Ascending aorta (tissue), 2 donors: ENCODE results near the gene PYHIN1. TPM values are rescaled to one million over a fixed set of nuclear protein-coding genes. Genes with fewer than 3 reads are reported as not detected.
A peak's percentile ranks its signal among the peaks of the same experiment; 100 is the strongest.

ENCODE experiments used
- DNase-seq, 2 donors: peaks; one replicate each; pipeline ENCODE4 v3.0.0-alpha.2; 2019; ENCODE audit warnings: low spot score in 2 of 2
- H3K27ac ChIP-seq, 2 donors: fragments of 200-600 bp; sonication (generic); one replicate each; pipeline ENCODE4 v1.5.1; 2016 to 2017; ENCODE audit warnings: mild to moderate bottlenecking in 1 of 2
- H3K27me3 ChIP-seq: fragments of 200-600 bp; sonication (generic); one replicate; pipeline ENCODE4 v1.5.1; 2017
- H3K36me3 ChIP-seq, 2 donors: fragments of 200-600 bp; sonication (generic); one replicate each; pipeline ENCODE4 v1.5.1; 2016
- H3K4me1 ChIP-seq, 2 donors: fragments of 200-600 bp; sonication (generic); one replicate each; pipeline ENCODE4 v1.5.1; 2016 to 2017; ENCODE audit warnings: mild to moderate bottlenecking in 1 of 2
- H3K4me3 ChIP-seq, 2 donors: fragments of 200-600 bp; sonication (generic); one replicate each; pipeline ENCODE4 v1.5.1; 2016 to 2017; ENCODE audit warnings: mild to moderate bottlenecking in 1 of 2
- H3K9me3 ChIP-seq, 2 donors: fragments of 200-600 bp; sonication (generic); one replicate each; pipeline ENCODE4 v1.5.1; 2016
- intact Hi-C: fragments of 100-400 bp; cut with DNase I; formaldehyde crosslinking; loops from one replicate; pipeline ENCODE4 v1.15.1; 2023
- total RNA-seq: library from RNA; depleted of rRNA; stranded (reverse); fragments of >200 nt; gene quantifications from one replicate; pipeline ENCODE4 v1.1.0, GENCODE V29; 2016
- TF ChIP-seq, protein P1 (sequence below), 3 experiments: fragments of 200-600 bp in 2 of 3; fragments of 450-650 bp in 1 of 3; sonication (generic) in 2 of 3; IDR thresholded peaks; one replicate each; pipeline ENCODE4 v1.5.1; 2016 to 2019; ENCODE audit warnings: antibody characterized with exemption in 3 of 3, mild to moderate bottlenecking in 1 of 3, moderate library complexity in 1 of 3

The PYHIN1 gene
- total RNA-seq: 2.8 TPM

- no peak for DNase-seq
- TF ChIP-seq, protein P1, sequence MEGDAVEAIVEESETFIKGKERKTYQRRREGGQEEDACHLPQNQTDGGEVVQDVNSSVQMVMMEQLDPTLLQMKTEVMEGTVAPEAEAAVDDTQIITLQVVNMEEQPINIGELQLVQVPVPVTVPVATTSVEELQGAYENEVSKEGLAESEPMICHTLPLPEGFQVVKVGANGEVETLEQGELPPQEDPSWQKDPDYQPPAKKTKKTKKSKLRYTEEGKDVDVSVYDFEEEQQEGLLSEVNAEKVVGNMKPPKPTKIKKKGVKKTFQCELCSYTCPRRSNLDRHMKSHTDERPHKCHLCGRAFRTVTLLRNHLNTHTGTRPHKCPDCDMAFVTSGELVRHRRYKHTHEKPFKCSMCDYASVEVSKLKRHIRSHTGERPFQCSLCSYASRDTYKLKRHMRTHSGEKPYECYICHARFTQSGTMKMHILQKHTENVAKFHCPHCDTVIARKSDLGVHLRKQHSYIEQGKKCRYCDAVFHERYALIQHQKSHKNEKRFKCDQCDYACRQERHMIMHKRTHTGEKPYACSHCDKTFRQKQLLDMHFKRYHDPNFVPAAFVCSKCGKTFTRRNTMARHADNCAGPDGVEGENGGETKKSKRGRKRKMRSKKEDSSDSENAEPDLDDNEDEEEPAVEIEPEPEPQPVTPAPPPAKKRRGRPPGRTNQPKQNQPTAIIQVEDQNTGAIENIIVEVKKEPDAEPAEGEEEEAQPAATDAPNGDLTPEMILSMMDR (IDR thresholded peaks at IDR 0.05): no peak
- H3K4me3 ChIP-seq: peak within 1 kb of the TSS in 1 of 2 donors; percentile 17
These were observed at the start of gene PYHIN1 for GRCh38 chr1:158931055-158931737. TSS of gene PYHIN1 (plus strand) at chr1:158931552. CDS start at chr1:158936911, 5,359 bp downstream.

GRCh38 chr1:158893654-158894053 is 37.7 kb upstream of the PYHIN1 start:
- DNase-seq: no peak
- TF ChIP-seq, protein P1 (IDR thresholded peaks at IDR 0.05): no peak
- Histone ChIP-seq H3K27me3 (no peaks in the 10 kb centered on the region), H3K36me3 (no peaks in the 10 kb centered on the region), H3K27ac (no peak overlapping the region), H3K4me3 (no peak overlapping the region), H3K4me1 (no peaks in the 10 kb centered on the region), H3K9me3 (no peaks in the 10 kb centered on the region)
- intact Hi-C loops: no loop called here

More at GRCh38 chr1:158931055-158931737, at the start of gene PYHIN1:
- no peaks in the 10 kb centered on the region for H3K4me1 ChIP-seq
- no peaks in the 10 kb centered on the region for H3K36me3 ChIP-seq
- H3K27me3 ChIP-seq: no peaks in the 10 kb centered on the region
- peaks cover 0 to 5% of the 10 kb centered on the region in 2 donors for H3K9me3 ChIP-seq
- no peak within 1 kb of the TSS for H3K27ac ChIP-seq
- intact Hi-C loops: no loop called here

- Histone ChIP-seq H3K4me1 (no peaks in the 10 kb centered on the region), H3K9me3 (no peaks in the 10 kb centered on the region), H3K27ac (no peak overlapping the region), H3K4me3 (no peak overlapping the region), H3K27me3 (no peaks in the 10 kb centered on the region), H3K36me3 (no peaks in the 10 kb centered on the region)
- intact Hi-C loops: no loop called here
- TF ChIP-seq, protein P1 (IDR thresholded peaks at IDR 0.05): no peak
- DNase-seq: no peak
These were observed 32.6 kb upstream of the PYHIN1 start for GRCh38 chr1:158898722-158899121.

- Histone ChIP-seq H3K9me3 (no peaks in the 10 kb centered on the region), H3K27me3 (no peaks in the 10 kb centered on the region), H3K36me3 (no peaks in the 10 kb centered on the region), H3K27ac (no peak overlapping the region), H3K4me3 (no peak overlapping the region), H3K4me1 (no peaks in the 10 kb centered on the region)
- DNase-seq: no peak
- intact Hi-C loops: no loop called here
- TF ChIP-seq, protein P1 (IDR thresholded peaks at IDR 0.05): no peak
These were observed 29.7 kb upstream of the PYHIN1 start for GRCh38 chr1:158901623-158902022.

DNA sequence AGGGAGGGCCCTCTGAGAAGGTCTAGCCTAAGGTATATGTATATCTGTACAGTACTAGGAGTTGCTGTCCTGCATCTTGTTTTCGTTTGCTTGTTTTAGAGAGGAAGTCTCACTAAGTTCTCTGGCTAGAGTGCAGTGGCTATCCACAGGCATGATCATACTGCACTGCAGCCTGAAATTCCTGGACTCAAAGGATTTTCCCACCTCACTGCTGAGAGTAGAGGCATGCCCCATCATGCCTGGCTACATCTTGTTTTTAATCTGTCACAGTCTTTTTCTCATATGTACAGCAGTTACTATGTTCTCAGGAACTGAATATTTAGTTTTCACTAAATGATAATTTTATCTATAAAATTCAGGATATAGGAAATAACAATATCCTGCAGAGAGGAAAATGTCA is 15.3 kb upstream of the PYHIN1 start:
- H3K4me1 ChIP-seq: no peaks in the 10 kb centered on the region
- intact Hi-C loops: no loop called here
- no peak overlapping the region for H3K27ac ChIP-seq
- TF ChIP-seq, protein P1 (IDR thresholded peaks at IDR 0.05): no peak
- H3K27me3 ChIP-seq: no peaks in the 10 kb centered on the region
- H3K36me3 ChIP-seq: no peaks in the 10 kb centered on the region
- H3K4me3 ChIP-seq: no peak overlapping the region
- DNase-seq: no peak
- H3K9me3 ChIP-seq: peaks cover under 1 to 7% of the 10 kb centered on the region in 2 donors
